ENCODE measurements around the gene PRTN3. TPM values are rescaled to one million over a fixed set of nuclear protein-coding genes. Genes with fewer than 3 reads are reported as not detected.

Gene PRTN3
- total and polyA plus RNA-seq, 4 donors = 0.58 to 23.3 (median 9.7) TPM

- no peak for TF ChIP-seq CTCF (IDR thresholded peaks at IDR 0.05; ENCODE audit: control extremely low read depth, extremely low read depth)
- Histone ChIP-seq H3K4me1 (ENCODE audit: control insufficient read depth in 5 of 5, insufficient read depth in 5 of 5, low read length in 5 of 5) (peaks cover 12 to 39% (median 33%) of the 10 kb centered on the region in 5 donors), H3K27ac (ENCODE audit: low read depth in 1 of 2, low read length in 1 of 2) (peak overlapping the region; percentile 50 to 78), H3K27me3 (ENCODE audit: control insufficient read depth in 3 of 3, insufficient read depth in 3 of 3, low read length in 2 of 3) (no peaks in the 10 kb centered on the region), H3K9ac (ENCODE audit: insufficient read depth in 1 of 2, low read length in 2 of 2) (no peak overlapping the region), H3K36me3 (ENCODE audit: control insufficient read depth in 4 of 4, insufficient read depth in 4 of 4, low read length in 4 of 4) (peaks cover 18 to 49% (median 35%) of the 10 kb centered on the region in 4 donors), H3K4me3 (no peak overlapping the region), H3K9me3 (ENCODE audit: control insufficient read depth in 4 of 4, insufficient read depth in 3 of 4, low read length in 3 of 4) (no peaks in the 10 kb centered on the region)
- ATAC-seq (ENCODE audit: insufficient read depth, low FRiP score) (no peak), DNase-seq (peak in 2 of 3 donors; percentile 47 to 54)
- WGBS, 2 donors = 31 to 52% methylated on average over 28 to 29 of the region's 29 CpGs
Measured at GRCh38 chr19:801030-801860, 39.6 kb upstream of the PRTN3 start.

GRCh38 chr19:801861-802497, 38.8 kb upstream of the PRTN3 start:
- Histone ChIP-seq H3K36me3 (ENCODE audit: control insufficient read depth in 4 of 4, insufficient read depth in 4 of 4, low read length in 4 of 4) (peaks cover 20 to 57% (median 40%) of the 10 kb centered on the region in 4 donors), H3K9me3 (ENCODE audit: control insufficient read depth in 4 of 4, insufficient read depth in 3 of 4, low read length in 3 of 4) (no peaks in the 10 kb centered on the region), H3K27ac (ENCODE audit: low read depth in 1 of 2, low read length in 1 of 2) (peak overlapping the region in 1 of 2 donors; percentile 78), H3K4me3 (no peak overlapping the region), H3K27me3 (ENCODE audit: control insufficient read depth in 3 of 3, insufficient read depth in 3 of 3, low read length in 2 of 3) (no peaks in the 10 kb centered on the region), H3K9ac (ENCODE audit: insufficient read depth in 1 of 2, low read length in 2 of 2) (no peak overlapping the region), H3K4me1 (ENCODE audit: control insufficient read depth in 5 of 5, insufficient read depth in 5 of 5, low read length in 5 of 5) (peaks cover 12 to 39% (median 31%) of the 10 kb centered on the region in 5 donors)
- peak; percentile 17 for ATAC-seq (ENCODE audit: insufficient read depth, low FRiP score)
- TF ChIP-seq CTCF (IDR thresholded peaks at IDR 0.05; ENCODE audit: control extremely low read depth, extremely low read depth) = no peak
- WGBS, 2 donors = 36 to 65% methylated on average over 22 to 23 of the region's 23 CpGs
- DNase-seq = no peak

GRCh38 chr19:802498-803098, 38.2 kb upstream of the PRTN3 start:
- H3K36me3 ChIP-seq (ENCODE audit: control insufficient read depth in 4 of 4, insufficient read depth in 4 of 4, low read length in 4 of 4) = peaks cover 24 to 63% (median 44%) of the 10 kb centered on the region in 4 donors
- ATAC-seq (ENCODE audit: insufficient read depth, low FRiP score) (no peak), DNase-seq (no peak)
- TF ChIP-seq CTCF (IDR thresholded peaks at IDR 0.05; ENCODE audit: control extremely low read depth, extremely low read depth) = no peak
- WGBS, 2 donors = 52 to 74% methylated on average over 28 of the region's 28 CpGs
- H3K27ac ChIP-seq (ENCODE audit: low read depth in 1 of 2, low read length in 1 of 2) = peak overlapping the region in 1 of 2 donors; percentile 78
- no peak overlapping the region for H3K4me3 ChIP-seq
- no peak overlapping the region for H3K9ac ChIP-seq (ENCODE audit: insufficient read depth in 1 of 2, low read length in 2 of 2)
- H3K9me3 ChIP-seq (ENCODE audit: control insufficient read depth in 4 of 4, insufficient read depth in 3 of 4, low read length in 3 of 4) = no peaks in the 10 kb centered on the region
- H3K27me3 ChIP-seq (ENCODE audit: control insufficient read depth in 3 of 3, insufficient read depth in 3 of 3, low read length in 2 of 3) = no peaks in the 10 kb centered on the region
- H3K4me1 ChIP-seq (ENCODE audit: control insufficient read depth in 5 of 5, insufficient read depth in 5 of 5, low read length in 5 of 5) = peaks cover 12 to 39% (median 31%) of the 10 kb centered on the region in 5 donors

All from lung (tissue), 12 donors.